ENCODE results near the gene ADCYAP1.

Gene ADCYAP1

GRCh38 chr18:903701-904100 is 970 bp upstream of the ADCYAP1 start:
- no CpG with 5 or more reads among the region's 11 CpGs for WGBS (ENCODE audit: extremely low coverage, insufficient coverage, insufficient read length)
- Histone ChIP-seq H3K4ac (ENCODE audit: low read depth, low read length) (no peak overlapping the region), H3K14ac (ENCODE audit: low read length) (no peak overlapping the region), H4K12ac (ENCODE audit: low read depth, low read length) (no peak overlapping the region), H3K23ac (ENCODE audit: low read length) (no peak overlapping the region), H3K9ac (ENCODE audit: low read length) (no peak overlapping the region), H2BK5ac (ENCODE audit: low read depth, low read length, poor library complexity) (no peak overlapping the region), H3K4me2 (ENCODE audit: low read length) (no peak overlapping the region), H4K8ac (ENCODE audit: low read depth, low read length) (no peak overlapping the region), H3K36me3 (ENCODE audit: control insufficient read depth in 1 of 2, insufficient read depth in 2 of 2, low read length in 2 of 2) (no peaks in the 10 kb centered on the region), H3K27ac (ENCODE audit: low read depth, low read length) (no peak overlapping the region), H2BK120ac (ENCODE audit: insufficient read depth, low read length, poor library complexity) (no peak overlapping the region), H3K4me1 (ENCODE audit: control insufficient read depth in 1 of 2, insufficient read depth in 2 of 2, low read length in 2 of 2) (peaks cover 7 to 10% of the 10 kb centered on the region in 2 experiments), H3K27me3 (ENCODE audit: insufficient read depth, low read length) (peaks cover 47% of the 10 kb centered on the region), H2BK12ac (ENCODE audit: low read length) (no peak overlapping the region), H3K9me3 (ENCODE audit: insufficient read depth, low read depth, low read length) (peaks cover 6% of the 10 kb centered on the region), H3K4me3 (ENCODE audit: low read depth, low read length) (no peak overlapping the region), H3K18ac (ENCODE audit: low read length) (no peak overlapping the region), H3K79me1 (ENCODE audit: low read length) (no peaks in the 10 kb centered on the region), H2AFZ (ENCODE audit: insufficient read depth, low read length, poor library complexity) (no peak overlapping the region), H3K79me2 (ENCODE audit: control insufficient read depth, insufficient read depth, low read length, poor library complexity) (no peaks in the 10 kb centered on the region), H2AK5ac (ENCODE audit: low read length) (no peak overlapping the region), H4K91ac (ENCODE audit: low read depth, low read length) (no peak overlapping the region)
- peak; percentile 8 to 66 for DNase-seq

GRCh38 chr18:905307-905947 is 756 bp downstream of the ADCYAP1 start:
- no peak overlapping the region for H3K4me3 ChIP-seq (ENCODE audit: low read depth, low read length)
- H3K36me3 ChIP-seq (ENCODE audit: control insufficient read depth in 1 of 2, insufficient read depth in 2 of 2, low read length in 2 of 2): no peaks in the 10 kb centered on the region
- H3K79me2 ChIP-seq (ENCODE audit: control insufficient read depth, insufficient read depth, low read length, poor library complexity): no peaks in the 10 kb centered on the region
- no peak overlapping the region for H4K8ac ChIP-seq (ENCODE audit: low read depth, low read length)
- no peak overlapping the region for H4K12ac ChIP-seq (ENCODE audit: low read depth, low read length)
- H4K91ac ChIP-seq (ENCODE audit: low read depth, low read length): no peak overlapping the region
- no peak overlapping the region for H2BK5ac ChIP-seq (ENCODE audit: low read depth, low read length, poor library complexity)
- H3K79me1 ChIP-seq (ENCODE audit: low read length): no peaks in the 10 kb centered on the region
- H3K27ac ChIP-seq (ENCODE audit: low read depth, low read length): no peak overlapping the region
- H2AK5ac ChIP-seq (ENCODE audit: low read length): no peak overlapping the region
- no peak overlapping the region for H3K23ac ChIP-seq (ENCODE audit: low read length)
- no peak overlapping the region for H3K4me2 ChIP-seq (ENCODE audit: low read length)
- no peak for DNase-seq
- no CpG with 5 or more reads among the region's 33 CpGs for WGBS (ENCODE audit: extremely low coverage, insufficient coverage, insufficient read length)
- no peak overlapping the region for H2BK120ac ChIP-seq (ENCODE audit: insufficient read depth, low read length, poor library complexity)
- no peak overlapping the region for H2AFZ ChIP-seq (ENCODE audit: insufficient read depth, low read length, poor library complexity)
- peaks cover 10 to 14% of the 10 kb centered on the region in 2 experiments for H3K4me1 ChIP-seq (ENCODE audit: control insufficient read depth in 1 of 2, insufficient read depth in 2 of 2, low read length in 2 of 2)
- no peak overlapping the region for H3K18ac ChIP-seq (ENCODE audit: low read length)
- H3K4ac ChIP-seq (ENCODE audit: low read depth, low read length): no peak overlapping the region
- peaks cover 62% of the 10 kb centered on the region for H3K27me3 ChIP-seq (ENCODE audit: insufficient read depth, low read length)
- no peak overlapping the region for H3K14ac ChIP-seq (ENCODE audit: low read length)
- H3K9me3 ChIP-seq (ENCODE audit: insufficient read depth, low read depth, low read length): peaks cover 7% of the 10 kb centered on the region
- H2BK12ac ChIP-seq (ENCODE audit: low read length): no peak overlapping the region
- no peak overlapping the region for H3K9ac ChIP-seq (ENCODE audit: low read length)

- H4K12ac ChIP-seq (ENCODE audit: low read depth, low read length): no peak overlapping the region
- no peak overlapping the region for H3K4me2 ChIP-seq (ENCODE audit: low read length)
- no peak overlapping the region for H2AK5ac ChIP-seq (ENCODE audit: low read length)
- H3K79me2 ChIP-seq (ENCODE audit: control insufficient read depth, insufficient read depth, low read length, poor library complexity): no peaks in the 10 kb centered on the region
- no peak overlapping the region for H3K14ac ChIP-seq (ENCODE audit: low read length)
- H3K79me1 ChIP-seq (ENCODE audit: low read length): no peaks in the 10 kb centered on the region
- H2BK120ac ChIP-seq (ENCODE audit: insufficient read depth, low read length, poor library complexity): no peak overlapping the region
- no CpG with 5 or more reads among the region's 26 CpGs for WGBS (ENCODE audit: extremely low coverage, insufficient coverage, insufficient read length)
- H3K4me1 ChIP-seq (ENCODE audit: control insufficient read depth in 1 of 2, insufficient read depth in 2 of 2, low read length in 2 of 2): peaks cover 10 to 14% of the 10 kb centered on the region in 2 experiments
- no peak overlapping the region for H3K27ac ChIP-seq (ENCODE audit: low read depth, low read length)
- no peak overlapping the region for H3K23ac ChIP-seq (ENCODE audit: low read length)
- no peak overlapping the region for H3K4me3 ChIP-seq (ENCODE audit: low read depth, low read length)
- H3K27me3 ChIP-seq (ENCODE audit: insufficient read depth, low read length): peaks cover 64% of the 10 kb centered on the region
- H3K9ac ChIP-seq (ENCODE audit: low read length): no peak overlapping the region
- no peaks in the 10 kb centered on the region for H3K36me3 ChIP-seq (ENCODE audit: control insufficient read depth in 1 of 2, insufficient read depth in 2 of 2, low read length in 2 of 2)
- DNase-seq: no peak
- no peak overlapping the region for H2BK5ac ChIP-seq (ENCODE audit: low read depth, low read length, poor library complexity)
- no peak overlapping the region for H2BK12ac ChIP-seq (ENCODE audit: low read length)
- H4K8ac ChIP-seq (ENCODE audit: low read depth, low read length): no peak overlapping the region
- no peak overlapping the region for H2AFZ ChIP-seq (ENCODE audit: insufficient read depth, low read length, poor library complexity)
- no peak overlapping the region for H3K18ac ChIP-seq (ENCODE audit: low read length)
- H4K91ac ChIP-seq (ENCODE audit: low read depth, low read length): no peak overlapping the region
- H3K4ac ChIP-seq (ENCODE audit: low read depth, low read length): no peak overlapping the region
- H3K9me3 ChIP-seq (ENCODE audit: insufficient read depth, low read depth, low read length): peaks cover 7% of the 10 kb centered on the region
Observed at GRCh38 chr18:905948-906415, 1.3 kb downstream of the ADCYAP1 start.

- Histone ChIP-seq H3K4ac (ENCODE audit: low read depth, low read length) (no peak overlapping the region), H3K27me3 (ENCODE audit: insufficient read depth, low read length) (peaks cover 66% of the 10 kb centered on the region), H3K9ac (ENCODE audit: low read length) (no peak overlapping the region), H3K9me3 (ENCODE audit: insufficient read depth, low read depth, low read length) (peaks cover 7% of the 10 kb centered on the region), H3K4me2 (ENCODE audit: low read length) (peak overlapping the region; percentile 81), H4K8ac (ENCODE audit: low read depth, low read length) (no peak overlapping the region), H3K79me1 (ENCODE audit: low read length) (no peaks in the 10 kb centered on the region), H3K36me3 (ENCODE audit: control insufficient read depth in 1 of 2, insufficient read depth in 2 of 2, low read length in 2 of 2) (no peaks in the 10 kb centered on the region), H3K79me2 (ENCODE audit: control insufficient read depth, insufficient read depth, low read length, poor library complexity) (no peaks in the 10 kb centered on the region), H4K12ac (ENCODE audit: low read depth, low read length) (no peak overlapping the region), H3K18ac (ENCODE audit: low read length) (no peak overlapping the region), H3K4me3 (ENCODE audit: low read depth, low read length) (no peak overlapping the region), H2BK12ac (ENCODE audit: low read length) (no peak overlapping the region), H3K23ac (ENCODE audit: low read length) (peak overlapping the region; percentile 16), H2BK5ac (ENCODE audit: low read depth, low read length, poor library complexity) (no peak overlapping the region), H3K14ac (ENCODE audit: low read length) (no peak overlapping the region), H4K91ac (ENCODE audit: low read depth, low read length) (no peak overlapping the region), H3K4me1 (ENCODE audit: control insufficient read depth in 1 of 2, insufficient read depth in 2 of 2, low read length in 2 of 2) (peaks cover 10 to 14% of the 10 kb centered on the region in 2 experiments), H2AFZ (ENCODE audit: insufficient read depth, low read length, poor library complexity) (no peak overlapping the region), H3K27ac (ENCODE audit: low read depth, low read length) (no peak overlapping the region), H2BK120ac (ENCODE audit: insufficient read depth, low read length, poor library complexity) (no peak overlapping the region), H2AK5ac (ENCODE audit: low read length) (no peak overlapping the region)
- no CpG with 5 or more reads among the region's 47 CpGs for WGBS (ENCODE audit: extremely low coverage, insufficient coverage, insufficient read length)
- no peak for DNase-seq
Observed at GRCh38 chr18:906416-907114, 1.9 kb downstream of the ADCYAP1 start.
